Stimulated activated CD8-positive, alpha-beta memory T cell treated with anti-CD3 and anti-CD28 coated beads, Interleukin-2, amount 100 ng/mL, for 48 hours (primary cell): ENCODE results near the gene ZDHHC15.
"Not testable (repeated sequence)": the region's sequence is repeated elsewhere in the genome, so short reads cannot be mapped to it uniquely, and the experiment has no call there.

Experiments used
- DNase-seq, 2 donors: peaks; one replicate each; pipeline ENCODE4 v3.0.0-alpha.2; 2020; ENCODE audit warnings: low read depth in 2 of 2

ZDHHC15 gene, protein sequence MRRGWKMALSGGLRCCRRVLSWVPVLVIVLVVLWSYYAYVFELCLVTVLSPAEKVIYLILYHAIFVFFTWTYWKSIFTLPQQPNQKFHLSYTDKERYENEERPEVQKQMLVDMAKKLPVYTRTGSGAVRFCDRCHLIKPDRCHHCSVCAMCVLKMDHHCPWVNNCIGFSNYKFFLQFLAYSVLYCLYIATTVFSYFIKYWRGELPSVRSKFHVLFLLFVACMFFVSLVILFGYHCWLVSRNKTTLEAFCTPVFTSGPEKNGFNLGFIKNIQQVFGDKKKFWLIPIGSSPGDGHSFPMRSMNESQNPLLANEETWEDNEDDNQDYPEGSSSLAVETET

DNA sequence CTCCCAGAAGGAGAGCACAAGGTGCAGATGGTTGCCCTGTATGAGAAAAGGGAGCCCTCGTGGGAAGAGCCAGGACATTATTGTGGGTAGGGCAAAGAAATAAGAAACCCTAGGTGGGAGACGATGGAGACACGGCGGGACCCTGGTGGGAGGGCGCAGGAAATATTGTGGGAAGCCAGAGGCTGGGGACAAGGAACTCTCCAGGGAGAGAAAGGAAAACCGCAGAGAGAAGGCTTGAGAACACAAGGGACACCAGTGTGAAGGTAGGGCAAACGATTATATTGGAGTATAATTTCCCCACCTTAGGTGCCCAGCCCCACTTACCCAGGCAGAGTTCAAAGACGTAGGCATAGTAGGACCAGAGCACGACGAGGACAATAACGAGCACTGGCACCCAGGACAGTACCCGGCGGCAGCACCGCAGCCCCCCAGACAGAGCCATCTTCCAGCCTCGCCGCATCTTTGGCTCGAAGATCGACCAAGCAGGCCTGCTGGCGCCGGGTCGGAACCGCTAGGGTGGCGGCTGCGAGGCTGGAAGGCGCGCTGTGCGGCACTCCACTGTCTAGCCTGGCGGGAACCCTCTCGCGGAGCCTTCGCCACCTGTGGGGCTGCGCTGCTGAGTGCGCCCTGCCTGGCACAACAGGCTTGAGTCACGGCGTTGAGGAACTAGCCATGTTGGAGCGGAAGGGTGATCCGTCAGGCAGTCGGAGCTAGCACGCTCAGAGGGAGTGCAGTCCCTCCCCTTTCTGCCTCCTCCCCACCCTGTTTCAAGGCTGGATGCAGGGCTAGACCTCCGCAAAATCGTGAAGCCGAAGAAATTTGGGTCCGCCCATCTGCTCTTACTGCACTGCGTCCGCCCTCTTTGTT, at the start of gene ZDHHC15:
ZDHHC15 (minus strand) TSS at position 473 of the 867 bp plus-strand sequence; CDS start at position 460, 13 bp downstream.
- DNase-seq = peak; percentile 7 to 26

DNA sequence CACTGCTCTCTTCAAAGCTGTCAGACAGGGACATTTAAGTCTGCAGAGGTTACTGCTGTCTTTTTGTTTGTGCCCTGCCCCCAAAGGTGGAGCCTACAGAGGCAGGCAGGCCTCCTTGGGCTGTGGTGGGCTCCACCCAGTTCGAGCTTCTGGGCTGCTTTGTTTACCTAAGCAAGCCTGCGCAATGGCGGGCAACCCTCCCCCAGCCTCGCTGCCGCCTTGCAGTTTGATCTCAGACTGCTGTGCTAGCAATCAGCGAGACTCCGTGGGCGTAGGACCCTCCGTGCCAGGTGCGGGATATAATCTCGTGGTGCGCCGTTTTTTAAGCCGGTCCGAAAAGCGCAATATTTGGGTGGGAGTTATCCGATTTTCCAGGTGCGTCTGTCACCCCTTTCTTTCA, 37.7 kb upstream of the ZDHHC15 start:
- not testable (repeated sequence) for DNase-seq

DNA sequence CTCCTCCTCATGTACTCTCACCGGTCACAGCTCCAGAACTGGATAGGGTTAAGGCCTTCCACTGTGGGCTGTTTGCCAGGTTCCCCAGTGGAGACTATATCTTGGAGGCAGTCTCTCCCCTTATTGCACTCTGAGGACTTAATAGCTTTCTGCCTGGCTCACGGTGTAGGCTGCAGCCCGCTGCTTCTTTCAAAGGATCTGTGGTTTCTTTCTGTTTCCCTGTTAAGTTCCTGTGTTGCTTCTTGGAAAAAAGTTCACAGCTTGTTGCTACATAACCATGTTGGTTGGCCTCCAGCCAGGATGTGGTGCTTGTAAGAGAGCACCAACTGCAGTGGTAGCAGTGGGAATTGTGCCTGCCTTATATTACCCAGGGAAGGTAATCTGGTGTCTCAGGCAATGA, 24.9 kb upstream of the ZDHHC15 start:
- DNase-seq = no peak

DNA sequence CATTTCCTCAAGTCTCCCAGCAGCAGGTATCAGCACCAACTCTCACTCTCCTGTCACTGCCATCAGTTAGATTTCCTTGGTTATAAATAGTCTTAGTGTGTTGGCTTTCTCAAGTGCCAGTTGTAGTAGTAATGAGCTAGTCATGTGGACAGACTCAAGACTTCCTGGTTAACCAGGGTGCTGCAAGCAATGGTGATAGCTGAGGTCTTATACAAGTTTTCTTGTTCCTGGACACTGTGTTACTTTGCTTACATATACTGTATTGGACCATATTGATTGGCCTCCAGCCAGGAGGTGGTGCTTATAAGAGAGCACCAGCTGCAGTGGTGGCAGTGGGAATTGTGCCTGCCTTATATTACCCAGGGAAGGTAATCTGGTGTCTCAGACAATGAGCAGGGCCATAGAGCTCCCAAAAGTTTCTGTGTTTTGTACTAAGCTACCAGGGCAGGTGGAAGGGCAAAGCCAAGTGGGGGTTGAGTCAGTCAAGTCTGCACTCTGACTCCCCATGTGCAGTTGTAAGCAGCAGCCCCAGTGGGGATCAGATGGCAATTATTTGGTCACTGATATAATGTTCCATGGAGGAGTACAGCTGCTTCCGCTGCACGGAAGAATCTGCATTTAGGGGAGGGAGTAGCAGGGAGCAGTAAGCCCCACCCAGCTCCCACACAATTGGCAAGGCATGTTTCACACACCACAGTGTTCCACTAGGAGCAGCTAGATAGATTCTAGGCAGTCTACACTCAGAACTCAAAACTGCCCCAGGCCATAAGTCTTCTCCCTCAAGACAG, 24.1 kb upstream of the ZDHHC15 start:
- no peak for DNase-seq

DNA sequence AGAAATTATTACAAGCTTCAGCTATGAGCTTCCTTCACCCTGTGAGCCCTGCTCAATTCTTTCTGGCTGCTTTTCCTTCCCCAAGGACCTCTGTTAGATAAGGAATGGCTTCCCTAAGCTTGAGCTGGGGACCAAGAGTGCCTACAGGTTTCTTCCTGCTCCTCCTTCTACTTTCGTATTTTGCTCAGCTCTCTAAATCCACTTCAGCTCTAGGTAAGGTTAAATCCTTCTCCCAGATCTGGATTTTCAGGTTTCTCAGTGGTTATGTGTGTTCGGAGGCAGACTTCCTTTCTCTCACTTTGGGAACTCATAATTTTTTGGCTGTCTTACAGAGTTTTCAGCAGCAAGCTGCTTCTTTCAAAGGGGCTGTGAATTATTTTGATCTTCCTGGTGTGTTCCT, 21.9 kb upstream of the ZDHHC15 start:
- no peak for DNase-seq

DNA sequence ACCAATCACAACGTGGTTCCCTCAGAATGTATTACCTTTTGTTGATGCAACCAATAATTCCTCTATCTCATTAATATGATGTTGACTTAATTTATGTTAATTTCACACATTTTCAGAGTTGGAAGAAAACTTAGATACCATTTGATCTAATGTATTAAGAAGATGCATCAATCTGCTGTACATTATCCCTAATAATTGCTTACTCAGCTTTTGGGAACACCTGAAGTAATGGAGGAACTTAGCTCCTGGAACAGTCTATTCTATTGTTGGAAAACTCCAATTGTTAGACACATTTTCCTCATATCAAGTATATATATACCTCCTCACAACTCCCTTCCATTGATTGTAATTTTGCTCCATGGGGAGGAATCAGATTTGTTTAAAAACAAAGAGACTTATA, 38.9 kb downstream of the ZDHHC15 start:
- no peak for DNase-seq

DNA sequence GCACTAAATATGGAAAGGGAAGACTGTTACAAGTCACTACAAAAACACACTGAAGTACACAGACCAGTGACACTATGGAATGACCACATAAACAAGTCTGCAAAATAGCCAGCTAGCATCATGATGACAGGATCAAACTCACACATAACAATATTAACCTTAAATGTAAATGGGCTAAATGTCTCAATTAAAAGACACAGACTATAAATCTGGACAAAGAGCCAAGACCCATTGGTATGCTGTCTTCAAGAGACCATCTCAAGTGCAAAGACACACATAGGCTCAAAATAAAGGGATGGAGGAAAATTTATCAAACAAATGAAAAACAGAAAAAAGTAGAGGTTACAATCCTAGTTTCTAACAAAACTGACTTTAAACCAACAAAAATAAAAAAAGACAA, 61.1 kb downstream of the ZDHHC15 start:
- not testable (repeated sequence) for DNase-seq

DNA sequence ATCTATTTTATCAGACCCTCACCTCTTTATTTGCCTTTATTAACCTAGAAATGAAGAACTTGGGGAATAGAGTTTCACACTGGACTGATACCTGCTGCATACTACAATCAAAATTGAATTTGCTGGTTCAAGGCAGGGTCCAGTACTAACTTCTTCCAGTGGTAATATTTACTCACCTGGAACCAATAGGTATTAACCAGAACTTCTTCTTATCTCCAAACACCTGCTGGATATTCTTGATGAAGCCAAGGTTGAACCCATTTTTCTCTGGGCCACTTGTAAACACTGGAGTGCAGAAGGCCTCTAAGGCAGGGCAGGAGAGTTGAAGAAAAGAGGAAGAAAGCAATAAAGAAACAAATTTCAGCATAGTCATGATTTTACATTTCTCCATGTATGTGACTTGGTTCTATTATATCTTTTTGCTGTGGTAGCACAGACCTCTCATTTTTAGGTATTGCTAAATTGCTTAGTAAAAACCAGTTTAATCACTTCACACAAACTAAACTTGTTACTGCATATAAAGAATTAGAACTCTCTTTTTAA, 101.1 kb downstream of the ZDHHC15 start:
- no peak for DNase-seq

DNA sequence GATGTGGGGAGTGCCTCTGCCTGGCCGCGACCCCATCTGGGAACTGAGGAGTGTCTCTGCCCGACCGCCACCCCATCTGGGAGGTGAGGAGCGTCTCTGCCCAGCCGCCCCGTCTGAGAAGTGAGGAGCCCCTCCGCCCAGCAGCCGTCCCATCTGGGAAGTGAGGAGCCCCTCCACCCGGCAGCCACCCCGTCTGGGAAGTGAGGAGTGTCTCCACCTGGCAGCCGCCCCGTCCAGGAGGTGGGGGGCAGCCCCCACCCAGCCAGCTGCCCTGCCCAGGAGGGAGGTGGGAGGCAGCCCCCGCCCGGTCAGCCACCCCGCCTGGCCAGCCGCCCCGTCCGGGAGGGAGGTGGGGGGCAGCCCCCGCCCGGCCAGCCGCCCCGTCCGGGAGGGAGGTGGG, 115.7 kb downstream of the ZDHHC15 start:
- DNase-seq = not testable (repeated sequence)

DNA sequence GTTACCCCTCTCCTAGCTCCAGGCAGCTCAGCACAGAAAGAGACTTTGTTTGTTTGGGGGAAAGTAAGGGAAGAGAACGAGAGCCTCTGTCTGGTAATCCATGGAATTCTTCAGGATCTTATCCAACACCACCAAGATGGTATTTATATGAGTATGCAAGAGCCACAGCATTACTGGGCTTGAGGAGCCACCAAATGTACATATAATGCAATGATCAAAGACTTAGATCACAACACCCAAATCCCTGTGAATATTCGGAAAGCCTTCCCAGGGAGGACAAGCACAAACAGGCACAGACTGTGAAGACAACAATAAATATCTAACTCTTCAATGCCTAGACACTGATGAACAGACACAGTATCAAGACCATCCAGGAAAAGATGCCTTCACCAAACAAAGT, 132.4 kb downstream of the ZDHHC15 start:
- DNase-seq = no peak

DNA sequence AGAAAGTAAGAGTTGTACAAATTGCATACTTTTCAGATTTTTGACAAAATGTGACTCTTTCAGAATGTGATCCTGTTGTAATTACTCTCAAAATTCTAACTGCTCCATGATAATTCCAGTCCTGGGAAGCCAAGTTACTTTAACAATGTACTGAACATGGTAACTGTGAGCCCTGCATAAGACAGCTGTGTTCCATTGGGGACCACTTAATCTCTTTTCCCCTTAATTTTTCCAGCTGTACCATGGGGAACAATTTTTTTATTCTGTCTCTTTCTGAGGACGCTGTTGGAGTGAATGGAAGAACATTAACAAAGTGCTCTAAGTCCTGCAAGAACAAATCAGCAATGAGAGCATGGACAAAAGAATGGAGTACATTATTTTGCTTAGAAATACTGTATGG, 153.1 kb downstream of the ZDHHC15 start:
- no peak for DNase-seq

DNA sequence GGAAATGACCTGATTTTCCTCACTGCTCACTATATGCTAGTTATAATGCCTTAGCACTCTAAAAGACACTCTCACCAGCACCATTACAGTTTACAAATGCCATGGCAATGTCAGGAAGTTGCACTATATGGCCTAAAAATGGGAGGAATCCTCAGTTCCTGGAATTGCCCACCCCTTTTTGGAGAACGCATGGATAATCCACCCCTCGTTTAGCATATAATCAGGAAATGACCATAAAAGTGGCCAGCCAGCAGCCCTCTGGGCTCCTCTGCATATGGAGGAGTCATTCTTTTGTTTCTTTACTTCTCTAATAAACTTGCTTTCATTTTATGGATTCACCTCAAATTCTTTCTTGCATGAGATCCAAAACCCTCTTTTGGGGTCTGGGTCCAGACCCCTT, 156.0 kb downstream of the ZDHHC15 start:
- no peak for DNase-seq

DNA sequence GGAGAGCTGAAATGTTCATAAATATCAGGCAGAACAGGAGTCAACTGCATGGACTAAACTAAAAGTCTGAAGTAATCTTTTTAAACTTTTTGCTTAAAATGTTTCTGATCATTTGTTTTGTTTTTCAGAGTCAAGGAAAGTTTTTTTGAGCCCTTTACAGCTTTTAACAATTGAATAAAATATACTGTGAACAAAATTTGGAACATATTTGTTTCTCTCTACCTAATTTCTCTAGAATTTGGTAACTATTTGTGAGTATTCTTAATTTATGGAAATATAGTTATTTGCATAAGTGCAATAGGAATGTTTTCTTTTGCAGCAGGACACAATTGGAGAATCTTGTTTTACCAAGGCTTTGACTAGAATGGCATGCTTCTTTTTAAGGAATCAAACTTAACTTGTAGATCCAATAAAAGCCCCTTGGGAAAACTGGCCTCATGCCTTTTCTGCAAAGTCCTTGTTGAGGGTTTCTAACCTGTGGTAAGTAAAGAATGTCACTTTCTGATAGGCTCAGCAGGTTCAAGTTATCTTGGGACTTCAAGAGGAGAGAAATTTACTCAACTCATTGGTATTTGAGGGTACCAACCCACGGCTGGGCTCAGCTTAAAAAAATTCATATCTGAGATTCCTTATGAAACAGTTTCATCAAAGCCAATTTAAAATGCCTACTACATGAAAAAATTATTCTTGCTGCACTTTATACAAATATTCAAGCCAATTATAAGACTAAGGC, 157.4 kb downstream of the ZDHHC15 start:
- no peak for DNase-seq

DNA sequence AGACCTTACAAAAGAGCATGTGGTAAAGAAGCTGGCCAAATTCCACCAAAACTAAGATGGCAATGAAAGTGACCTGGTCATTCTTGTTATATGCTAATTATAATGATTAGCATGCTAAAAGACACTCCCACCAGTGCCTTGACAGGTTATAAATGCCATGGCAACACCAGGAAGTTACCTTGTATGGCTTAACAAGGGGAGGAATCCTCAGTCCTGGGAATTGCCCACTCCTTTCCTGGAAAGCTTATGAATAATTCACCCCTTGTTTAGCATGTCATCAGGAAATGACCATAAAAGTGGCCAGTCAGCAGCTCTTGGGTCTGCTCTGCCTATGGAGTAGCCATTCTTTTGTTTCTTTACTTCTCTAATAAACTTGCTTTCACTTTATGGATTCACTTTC, 161.0 kb downstream of the ZDHHC15 start:
- no peak for DNase-seq

DNA sequence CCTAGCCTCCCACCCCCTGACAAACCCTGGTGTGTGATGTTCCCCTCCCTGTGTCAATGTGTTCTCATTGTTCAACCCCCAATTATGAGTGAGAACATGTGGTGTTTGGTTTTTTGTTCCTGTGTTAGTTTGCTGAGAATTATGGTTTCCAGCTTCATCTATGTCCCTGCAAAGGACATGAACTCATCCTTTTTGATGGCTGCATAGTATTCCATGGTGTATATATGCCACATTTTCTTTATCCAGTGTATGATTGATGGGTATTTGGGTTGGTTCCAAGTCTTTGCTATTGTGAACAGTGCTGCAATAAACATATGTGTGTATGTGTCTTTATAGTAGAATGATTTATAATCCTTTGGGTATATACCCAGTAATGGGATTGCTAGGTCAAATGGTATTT, 174.2 kb downstream of the ZDHHC15 start:
- not testable (repeated sequence) for DNase-seq

DNA sequence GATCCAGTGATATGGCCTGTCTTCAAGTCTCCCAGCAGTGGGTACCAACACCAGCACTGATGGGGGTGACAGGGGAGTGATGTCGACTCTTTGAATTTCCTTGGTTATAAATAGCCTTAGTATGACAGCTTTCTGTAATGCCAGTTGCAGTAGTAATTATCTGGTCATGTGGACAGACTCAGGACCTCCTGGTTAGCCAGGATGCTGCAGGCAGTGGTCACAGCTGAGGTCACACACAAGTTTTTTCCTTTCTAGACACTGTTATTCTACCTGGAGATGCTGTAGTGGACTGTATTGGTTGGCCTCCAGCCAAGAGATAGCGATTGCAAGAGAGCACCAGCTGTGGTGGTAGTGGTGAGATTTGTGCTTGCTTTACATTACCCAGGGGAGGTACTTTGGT, 185.3 kb downstream of the ZDHHC15 start:
- no peak for DNase-seq

DNA sequence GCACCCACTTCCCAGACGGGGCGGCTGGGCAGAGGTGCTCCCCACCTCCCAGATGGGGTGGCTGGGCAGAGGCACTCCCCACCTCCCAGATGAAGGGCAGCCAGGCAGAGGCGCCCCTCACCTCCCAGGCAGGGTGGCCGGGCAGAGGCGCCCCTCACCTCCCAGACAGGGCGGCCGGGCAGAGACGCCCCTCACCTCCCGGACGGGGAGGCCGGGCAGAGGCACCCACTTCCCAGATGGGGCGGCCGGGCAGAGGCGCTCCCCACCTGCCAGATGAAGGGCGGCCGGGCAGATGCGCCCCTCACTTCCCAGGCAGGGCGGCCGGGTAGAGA, 187.7 kb downstream of the ZDHHC15 start:
- DNase-seq = no peak

DNA sequence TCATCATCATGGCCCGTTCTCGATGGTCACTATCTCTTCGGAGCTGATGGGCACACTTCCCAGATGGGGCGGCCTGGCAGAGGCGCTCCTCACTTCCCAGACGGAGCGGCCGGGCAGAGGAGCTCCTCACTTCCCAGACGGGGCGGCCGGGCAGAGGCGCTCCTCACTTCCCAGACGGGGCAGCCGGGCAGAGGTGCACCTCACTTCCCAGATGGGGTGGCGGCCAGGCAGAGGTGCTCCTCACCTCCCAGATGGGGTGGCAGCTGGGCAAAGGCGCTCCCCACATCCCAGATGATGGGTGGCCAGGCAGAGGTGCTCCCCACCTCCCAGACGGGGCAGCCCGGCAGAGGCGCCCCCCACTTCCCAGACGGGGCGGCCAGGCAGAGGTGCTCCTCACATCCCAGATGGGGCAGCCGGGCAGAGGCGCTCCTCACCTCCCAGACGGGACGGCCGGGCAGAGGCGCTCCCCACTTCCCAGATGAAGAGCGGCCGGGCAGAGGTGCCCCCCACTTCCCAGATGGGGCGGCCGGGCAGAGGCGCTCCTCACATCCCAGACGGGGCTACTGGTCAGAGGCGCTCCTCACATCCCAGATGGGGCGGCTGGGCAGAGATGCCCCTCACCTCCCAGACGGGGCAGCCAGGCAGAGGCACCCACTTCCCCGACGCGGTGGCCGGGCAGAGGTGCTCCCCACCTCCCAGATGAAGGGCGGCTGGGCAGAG, 188.3 kb downstream of the ZDHHC15 start:
- not testable (repeated sequence) for DNase-seq

DNA sequence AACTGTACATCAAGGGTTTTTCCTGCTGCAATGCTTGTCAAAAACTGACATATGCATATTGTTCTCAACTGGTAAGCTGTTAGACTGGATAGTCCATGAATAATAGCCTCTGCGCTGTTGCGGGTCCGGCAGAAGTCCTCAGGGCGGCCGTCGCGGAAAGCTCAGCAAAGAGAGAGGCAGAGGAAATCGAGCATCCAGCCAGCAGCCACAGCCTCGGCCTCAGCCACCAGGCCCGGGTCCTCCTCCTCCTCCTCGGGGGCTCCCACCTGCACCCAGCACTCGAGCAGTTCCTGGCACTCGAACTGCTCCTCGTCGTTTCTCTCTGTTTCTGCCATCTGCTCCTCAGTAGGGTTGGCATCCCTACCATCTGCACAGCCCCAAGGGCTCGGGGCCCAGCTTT, 195.2 kb downstream of the ZDHHC15 start:
- DNase-seq = no peak
